HepG2 (cell line): ENCODE results near the gene PRM2. TPM values are rescaled to one million over a fixed set of nuclear protein-coding genes. Genes with fewer than 3 reads are reported as not detected.

Source experiments
- BHLHE40 ChIP-seq: IDR thresholded peaks from 2 replicates; pipeline ENCODE4 v1.6.1; 2011; ENCODE audit warnings: low read length, improper control_type of control experiment
- CBX1 ChIP-seq: IDR thresholded peaks from one replicate; pipeline ENCODE4 v1.6.1; 2016; ENCODE audit warnings: antibody characterized with exemption, low read depth
- DPF2 ChIP-seq: sonication (generic); formaldehyde crosslinking; IDR thresholded peaks from 2 replicates; pipeline ENCODE4 v1.4.0; 2020; ENCODE audit warnings: mild to moderate bottlenecking, low read depth, missing genetic modification reagents, borderline replicate concordance
- FOSL2 ChIP-seq: sonication (generic); formaldehyde crosslinking; IDR thresholded peaks from 2 replicates; pipeline ENCODE4 v1.4.0; 2020; ENCODE audit warnings: missing genetic modification reagents
- KDM2A ChIP-seq: sonication (generic); formaldehyde crosslinking; IDR thresholded peaks from 2 replicates; pipeline ENCODE4 v1.4.0; 2020; ENCODE audit warnings: low read depth, missing genetic modification reagents, borderline replicate concordance
- KDM5A ChIP-seq: fragments of 200-600 bp; sonication (generic); IDR thresholded peaks from 2 replicates; pipeline ENCODE4 v1.7.0; 2018; ENCODE audit warnings: antibody characterized with exemption, mild to moderate bottlenecking, low read length, borderline replicate concordance
- NR2F1 ChIP-seq, 2 experiments: fragments of 450-650 bp in 1 of 2; formaldehyde crosslinking in 1 of 2; IDR thresholded peaks; 2 replicates each; pipeline versions ENCODE4 v1.5.0 to v1.6.1; 2016 to 2020; ENCODE audit warnings: mild to moderate bottlenecking in 1 of 2, missing compliant biosample characterization in 1 of 2, missing genetic modification reagents in 1 of 2, moderate library complexity in 1 of 2
- REPIN1 ChIP-seq: sonication (generic); formaldehyde crosslinking; IDR thresholded peaks from 2 replicates; pipeline ENCODE4 v1.8.0; 2022; ENCODE audit warnings: missing genetic modification reagents, low read depth, mild to moderate bottlenecking, borderline replicate concordance
- REXO4 ChIP-seq: sonication (generic); formaldehyde crosslinking; IDR thresholded peaks from 2 replicates; pipeline ENCODE4 v1.8.0; 2022; ENCODE audit warnings: missing genetic modification reagents, mild to moderate bottlenecking, borderline replicate concordance
- THAP11 ChIP-seq: IDR thresholded peaks from 2 replicates; pipeline ENCODE4 v1.6.1; 2016; ENCODE audit warnings: missing biosample characterization, missing genetic modification reagents
- TOPORS ChIP-seq: sonication (generic); formaldehyde crosslinking; IDR thresholded peaks from 2 replicates; pipeline ENCODE4 v1.8.0; 2023; ENCODE audit warnings: mild to moderate bottlenecking, missing genetic modification reagents
- ZFP36L2 ChIP-seq: sonication (generic); formaldehyde crosslinking; IDR thresholded peaks from 2 replicates; pipeline ENCODE4 v1.4.0; 2020; ENCODE audit warnings: missing genetic modification reagents
- ZFP90 ChIP-seq: sonication (generic); formaldehyde crosslinking; IDR thresholded peaks from 2 replicates; pipeline ENCODE4 v1.8.0; 2022; ENCODE audit warnings: missing genetic modification reagents, mild to moderate bottlenecking, inconsistent platforms, borderline replicate concordance
- ZNF124 ChIP-seq: sonication (generic); formaldehyde crosslinking; IDR thresholded peaks from 2 replicates; pipeline ENCODE4 v1.4.0; 2020; ENCODE audit warnings: missing genetic modification reagents
- ZNF619 ChIP-seq: sonication (generic); formaldehyde crosslinking; IDR thresholded peaks from 2 replicates; pipeline ENCODE4 v1.4.0; 2020; ENCODE audit warnings: mild to moderate bottlenecking, missing genetic modification reagents
- polyA plus RNA-seq, 8 experiments: library from polyadenylated mRNA; depleted of rRNA in 3 of 8; stranded (reverse) in 7 of 8; unstranded in 1 of 8; fragments of >200 nt; fragmentation: Illumina TruSeq in 4 of 8; extraction: Trizol in 4 of 8; gene quantifications; 2 replicates each; pipeline versions ENCODE4 v1.2.1 to v1.2.3, GENCODE V29; 2011 to 2016; ENCODE audit warnings: low read depth in 4 of 8, missing spikeins in 1 of 8, mixed read lengths in 1 of 8; ENCODE audit not compliant: insufficient read depth in 1 of 8
- total RNA-seq, 5 experiments: library from RNA; depleted of rRNA; stranded (reverse); fragments of >200 nt; fragmentation: Illumina TruSeq; extraction: Trizol; gene quantifications; 2 replicates each; pipeline ENCODE4 v1.2.3, GENCODE V29; 2016; ENCODE audit warnings: low read depth in 1 of 5
- TF ChIP-seq, protein P1 (sequence below): sonication (generic); formaldehyde crosslinking; IDR thresholded peaks from 2 replicates; pipeline ENCODE4 v1.8.0; 2022; ENCODE audit warnings: missing genetic modification reagents, mild to moderate bottlenecking, inconsistent platforms, borderline replicate concordance
- TF ChIP-seq, protein P2 (sequence below): IDR thresholded peaks from 2 replicates; pipeline ENCODE4 v1.6.1; 2016; ENCODE audit warnings: missing biosample characterization, missing genetic modification reagents, low read depth
- TF ChIP-seq, protein P3 (sequence below): sonication (generic); formaldehyde crosslinking; IDR thresholded peaks from 2 replicates; pipeline ENCODE4 v1.5.0; 2020; ENCODE audit warnings: missing genetic modification reagents
- TF ChIP-seq, protein P4 (sequence below): sonication (generic); formaldehyde crosslinking; IDR thresholded peaks from 2 replicates; pipeline ENCODE4 v1.5.0; 2020; ENCODE audit warnings: mild to moderate bottlenecking, missing genetic modification reagents, borderline replicate concordance
- TF ChIP-seq, protein P5 (sequence below): sonication (generic); formaldehyde crosslinking; IDR thresholded peaks from 2 replicates; pipeline ENCODE4 v1.8.1; 2023; ENCODE audit warnings: mild to moderate bottlenecking, inconsistent platforms, moderate library complexity, missing genetic modification reagents, borderline replicate concordance

The PRM2 gene
- total and polyA plus RNA-seq, 2 of the 13 experiments (the other 11 are each of a cell fraction or from before 2014, with no cell fraction given): 0.54 TPM; not detected in 1

DNA sequence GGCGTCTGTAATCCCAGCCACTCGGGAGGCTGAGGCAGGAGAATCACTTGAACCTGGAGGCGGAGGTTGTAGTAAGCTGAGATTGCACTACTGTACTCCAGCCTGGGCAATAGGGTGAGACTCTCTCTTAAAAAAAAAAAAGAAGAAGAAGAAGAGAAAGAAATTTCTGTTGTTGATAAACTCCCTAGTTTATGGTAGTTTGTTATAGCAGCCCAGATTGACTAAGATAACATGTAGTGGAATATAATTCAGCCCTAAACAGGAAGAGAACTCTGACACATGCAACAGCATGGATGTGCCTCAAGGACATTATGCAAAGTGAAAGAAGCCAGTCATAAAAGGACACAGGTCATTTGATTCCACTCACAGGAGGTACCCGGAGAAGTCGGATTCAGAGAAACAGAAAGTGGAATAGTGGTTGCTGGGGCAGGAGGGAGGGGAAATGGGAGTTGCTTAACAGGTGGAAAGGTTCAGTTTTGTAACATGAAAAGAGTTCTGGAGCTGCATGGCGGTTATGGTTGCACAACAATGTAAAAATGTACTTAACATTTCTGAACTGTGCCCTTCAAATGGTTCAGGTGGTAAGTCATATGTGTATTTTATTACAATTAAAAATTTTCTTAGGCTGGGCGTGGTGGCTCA lies 30.8 kb upstream of the PRM2 start (continued):
- TF ChIP-seq, protein P1, sequence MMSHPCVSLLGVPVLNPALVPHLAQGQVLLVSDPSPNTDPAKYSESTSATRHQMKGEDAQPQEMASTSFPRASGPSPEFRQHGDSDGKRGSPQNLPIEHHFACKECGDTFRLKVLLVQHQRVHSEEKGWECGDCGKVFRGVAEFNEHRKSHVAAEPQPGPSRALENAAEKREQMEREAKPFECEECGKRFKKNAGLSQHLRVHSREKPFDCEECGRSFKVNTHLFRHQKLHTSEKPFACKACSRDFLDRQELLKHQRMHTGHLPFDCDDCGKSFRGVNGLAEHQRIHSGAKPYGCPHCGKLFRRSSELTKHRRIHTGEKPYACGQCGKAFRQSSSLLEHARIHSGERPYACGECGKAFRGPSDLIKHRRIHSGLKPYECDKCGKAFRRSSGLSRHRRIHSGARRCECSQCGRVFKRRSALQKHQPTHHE (CRISPR knock-in tag): peak; percentile 66; the same call in 1 of the 2 replicates
- TF ChIP-seq ZNF124 (peak; percentile 93), ZNF619 (0 out of 2 replicates have a peak, but pooled peaks have one; percentile 39), BHLHE40 (no peak), ZFP36L2 (CRISPR knock-in tag) (no peak), KDM5A (no peak), REPIN1 (CRISPR knock-in tag) (peak; percentile 82), DPF2 (CRISPR knock-in tag) (peak; percentile 76), KDM2A (CRISPR knock-in tag) (no peak; the same call in 1 of the 2 replicates), NR2F1 (CRISPR knock-in tag; IDR thresholded peaks at IDR 0.05) (peak; percentile 56 to 80; a peak in 3 of 4 replicates), TOPORS (CRISPR knock-in tag) (0 out of 2 replicates have a peak, but pooled peaks have one; percentile 36), FOSL2 (CRISPR knock-in tag) (peak; percentile 83), CBX1 (peak; percentile 7), ZFP90 (CRISPR knock-in tag) (peak; percentile 37), THAP11 (peak; percentile 79), REXO4 (CRISPR knock-in tag) (no peak)
- TF ChIP-seq, protein P2, sequence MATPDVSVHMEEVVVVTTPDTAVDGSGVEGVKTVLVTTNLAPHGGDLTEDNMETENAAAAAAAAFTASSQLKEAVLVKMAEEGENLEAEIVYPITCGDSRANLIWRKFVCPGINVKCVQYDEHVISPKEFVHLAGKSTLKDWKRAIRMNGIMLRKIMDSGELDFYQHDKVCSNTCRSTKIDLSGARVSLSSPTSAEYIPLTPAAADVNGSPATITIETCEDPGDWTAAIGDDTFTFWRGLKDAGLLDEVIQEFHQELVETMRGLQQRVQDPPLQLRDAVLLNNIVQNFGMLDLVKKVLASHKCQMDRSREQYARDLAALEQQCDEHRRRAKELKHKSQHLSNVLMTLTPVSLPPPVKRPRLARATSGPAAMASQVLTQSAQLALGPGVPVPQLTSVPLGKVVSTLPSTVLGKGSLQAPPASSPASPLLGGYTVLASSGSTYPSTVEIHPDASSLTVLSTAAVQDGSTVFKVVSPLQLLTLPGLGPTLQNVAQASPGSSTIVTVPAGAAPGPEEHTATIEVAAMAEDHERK (CRISPR knock-in tag): no peak
- TF ChIP-seq, protein P3, sequence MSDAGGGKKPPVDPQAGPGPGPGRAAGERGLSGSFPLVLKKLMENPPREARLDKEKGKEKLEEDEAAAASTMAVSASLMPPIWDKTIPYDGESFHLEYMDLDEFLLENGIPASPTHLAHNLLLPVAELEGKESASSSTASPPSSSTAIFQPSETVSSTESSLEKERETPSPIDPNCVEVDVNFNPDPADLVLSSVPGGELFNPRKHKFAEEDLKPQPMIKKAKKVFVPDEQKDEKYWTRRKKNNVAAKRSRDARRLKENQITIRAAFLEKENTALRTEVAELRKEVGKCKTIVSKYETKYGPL: peak; percentile 91
- TF ChIP-seq, protein P4, sequence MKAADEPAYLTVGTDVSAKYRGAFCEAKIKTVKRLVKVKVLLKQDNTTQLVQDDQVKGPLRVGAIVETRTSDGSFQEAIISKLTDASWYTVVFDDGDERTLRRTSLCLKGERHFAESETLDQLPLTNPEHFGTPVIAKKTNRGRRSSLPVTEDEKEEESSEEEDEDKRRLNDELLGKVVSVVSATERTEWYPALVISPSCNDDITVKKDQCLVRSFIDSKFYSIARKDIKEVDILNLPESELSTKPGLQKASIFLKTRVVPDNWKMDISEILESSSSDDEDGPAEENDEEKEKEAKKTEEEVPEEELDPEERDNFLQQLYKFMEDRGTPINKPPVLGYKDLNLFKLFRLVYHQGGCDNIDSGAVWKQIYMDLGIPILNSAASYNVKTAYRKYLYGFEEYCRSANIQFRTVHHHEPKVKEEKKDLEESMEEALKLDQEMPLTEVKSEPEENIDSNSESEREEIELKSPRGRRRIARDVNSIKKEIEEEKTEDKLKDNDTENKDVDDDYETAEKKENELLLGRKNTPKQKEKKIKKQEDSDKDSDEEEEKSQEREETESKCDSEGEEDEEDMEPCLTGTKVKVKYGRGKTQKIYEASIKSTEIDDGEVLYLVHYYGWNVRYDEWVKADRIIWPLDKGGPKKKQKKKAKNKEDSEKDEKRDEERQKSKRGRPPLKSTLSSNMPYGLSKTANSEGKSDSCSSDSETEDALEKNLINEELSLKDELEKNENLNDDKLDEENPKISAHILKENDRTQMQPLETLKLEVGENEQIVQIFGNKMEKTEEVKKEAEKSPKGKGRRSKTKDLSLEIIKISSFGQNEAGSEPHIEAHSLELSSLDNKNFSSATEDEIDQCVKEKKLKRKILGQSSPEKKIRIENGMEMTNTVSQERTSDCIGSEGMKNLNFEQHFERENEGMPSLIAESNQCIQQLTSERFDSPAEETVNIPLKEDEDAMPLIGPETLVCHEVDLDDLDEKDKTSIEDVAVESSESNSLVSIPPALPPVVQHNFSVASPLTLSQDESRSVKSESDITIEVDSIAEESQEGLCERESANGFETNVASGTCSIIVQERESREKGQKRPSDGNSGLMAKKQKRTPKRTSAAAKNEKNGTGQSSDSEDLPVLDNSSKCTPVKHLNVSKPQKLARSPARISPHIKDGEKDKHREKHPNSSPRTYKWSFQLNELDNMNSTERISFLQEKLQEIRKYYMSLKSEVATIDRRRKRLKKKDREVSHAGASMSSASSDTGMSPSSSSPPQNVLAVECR (CRISPR knock-in tag): peak; percentile 66; the same call in 1 of the 2 replicates
- TF ChIP-seq, protein P5, sequence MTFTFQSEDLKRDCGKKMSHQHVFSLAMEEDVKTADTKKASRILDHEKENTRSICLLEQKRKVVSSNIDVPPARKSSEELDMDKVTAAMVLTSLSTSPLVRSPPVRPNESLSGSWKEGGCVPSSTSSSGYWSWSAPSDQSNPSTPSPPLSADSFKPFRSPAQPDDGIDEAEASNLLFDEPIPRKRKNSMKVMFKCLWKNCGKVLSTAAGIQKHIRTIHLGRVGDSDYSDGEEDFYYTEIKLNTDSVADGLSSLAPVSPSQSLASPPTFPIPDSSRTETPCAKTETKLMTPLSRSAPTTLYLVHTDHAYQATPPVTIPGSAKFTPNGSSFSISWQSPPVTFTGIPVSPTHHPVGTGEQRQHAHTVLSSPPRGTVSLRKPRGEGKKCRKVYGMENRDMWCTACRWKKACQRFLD (CRISPR knock-in tag): no peak
